Upper lobe of left lung (tissue), 6 donors: ENCODE measurements around the gene TMEM132C. TPM values are rescaled to one million over a fixed set of nuclear protein-coding genes. Genes with fewer than 3 reads are reported as not detected.

ENCODE experiments used
- ATAC-seq, 2 donors: fragments of 200-7000 bp; cut with Tn5 transposase; one replicate each; pipeline ENCODE4 v1.9.1; 2022; ENCODE audit warnings: mild to moderate bottlenecking in 2 of 2, moderate library complexity in 2 of 2; ENCODE audit not compliant: low FRiP score in 2 of 2
- DNase-seq, 2 donors: peaks; one replicate each; pipeline ENCODE4 v3.0.0-alpha.2; 2019 to 2020
- H3K27ac ChIP-seq, 4 donors: fragments of 200-600 bp; sonication (generic); one replicate each; pipeline ENCODE4 v1.5.1; 2016 to 2019
- H3K27me3 ChIP-seq, 4 donors: fragments of 200-600 bp; sonication (generic); one replicate each; pipeline ENCODE4 v1.5.1; 2017 to 2019
- H3K36me3 ChIP-seq, 4 donors: fragments of 200-600 bp; sonication (generic); one replicate each; pipeline ENCODE4 v1.5.1; 2016 to 2019
- H3K4me1 ChIP-seq, 4 donors: fragments of 200-600 bp; sonication (generic); one replicate each; pipeline ENCODE4 v1.5.1; 2018 to 2019
- H3K4me3 ChIP-seq, 4 donors: fragments of 200-600 bp; sonication (generic); one replicate each; pipeline ENCODE4 v1.5.1; 2017 to 2019; ENCODE audit warnings: mild to moderate bottlenecking in 2 of 4, moderate library complexity in 1 of 4
- H3K9me3 ChIP-seq, 4 donors: fragments of 200-600 bp; sonication (generic); one replicate each; pipeline ENCODE4 v1.5.1; 2018 to 2019
- EP300 ChIP-seq, 4 donors: sonication (generic); formaldehyde crosslinking; IDR thresholded peaks; one replicate each; pipeline ENCODE4 v1.5.1; 2017; ENCODE audit warnings: antibody characterized with exemption in 4 of 4, control low read depth in 2 of 4
- POLR2A ChIP-seq, 4 donors: fragments of 450-650 bp; IDR thresholded peaks; one replicate each; pipeline ENCODE4 v1.5.1; 2016 to 2017; ENCODE audit warnings: antibody characterized with exemption in 4 of 4, mild to moderate bottlenecking in 2 of 4
- POLR2AphosphoS5 ChIP-seq, 2 donors: sonication (generic); formaldehyde crosslinking; IDR thresholded peaks; one replicate each; pipeline ENCODE4 v1.5.1; 2017; ENCODE audit warnings: antibody characterized with exemption in 2 of 2
- WGBS, 2 donors: methylation state at CpG; one replicate each; pipeline ENCODE4 v1.1.5; 2017 to 2018; 5-methylcytosine and 5-hydroxymethylcytosine counted together
- total RNA-seq, 6 donors: library from RNA; depleted of rRNA in 4 of 6; stranded (reverse); fragments of >200 nt in 4 of 6; gene quantifications; one replicate each; pipeline versions ENCODE4 v1.1.0 to v1.2.1, GENCODE V29; 2016 to 2021
- TF ChIP-seq, protein P1 (sequence below), 6 experiments: fragments of 450-650 bp in 4 of 6; fragments of 200-600 bp in 2 of 6; sonication (generic) in 2 of 6; IDR thresholded peaks; one replicate each; pipeline ENCODE4 v1.5.1; 2016 to 2019; ENCODE audit warnings: antibody characterized with exemption in 6 of 6
- donor health status: DM: no; HTN: no; CAD: no; lungs with moderate emphysema.
- donor health status: DM: no; HTN: yes; CAD: no; lungs with severe emphysema.

The TMEM132C gene
- total RNA-seq, 6 donors from 2014 or later, result under 0.01 to 2.2 (median 1.1) TPM

DNA sequence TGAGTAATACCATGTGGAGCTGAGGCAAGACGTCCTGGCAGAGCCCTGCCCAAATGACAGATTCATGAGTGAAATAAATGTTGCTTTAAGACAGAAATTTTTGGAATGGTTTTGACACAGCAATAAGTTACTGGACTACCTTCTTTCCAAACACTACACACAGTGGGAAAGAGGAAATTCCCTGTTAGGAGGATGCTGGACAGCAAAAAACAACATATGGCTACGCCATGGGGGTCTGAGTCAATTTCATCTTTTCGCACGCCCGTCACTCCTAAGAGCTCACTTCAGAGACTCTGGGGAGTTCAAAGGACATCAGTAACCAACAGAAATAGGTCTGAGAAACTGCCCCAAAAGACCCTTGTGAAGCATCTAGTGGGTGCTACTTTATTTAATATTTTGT lies 55.4 kb downstream of the TMEM132C start:
- peaks cover 0 to 6% (median 0%) of the 10 kb centered on the region in 4 donors for H3K9me3 ChIP-seq
- no peaks in the 10 kb centered on the region for H3K4me1 ChIP-seq
- no peaks in the 10 kb centered on the region for H3K36me3 ChIP-seq
- TF ChIP-seq POLR2A (IDR thresholded peaks at IDR 0.05) (no peak), POLR2AphosphoS5 (IDR thresholded peaks at IDR 0.05) (no peak), EP300 (IDR thresholded peaks at IDR 0.05) (no peak)
- TF ChIP-seq, protein P1, sequence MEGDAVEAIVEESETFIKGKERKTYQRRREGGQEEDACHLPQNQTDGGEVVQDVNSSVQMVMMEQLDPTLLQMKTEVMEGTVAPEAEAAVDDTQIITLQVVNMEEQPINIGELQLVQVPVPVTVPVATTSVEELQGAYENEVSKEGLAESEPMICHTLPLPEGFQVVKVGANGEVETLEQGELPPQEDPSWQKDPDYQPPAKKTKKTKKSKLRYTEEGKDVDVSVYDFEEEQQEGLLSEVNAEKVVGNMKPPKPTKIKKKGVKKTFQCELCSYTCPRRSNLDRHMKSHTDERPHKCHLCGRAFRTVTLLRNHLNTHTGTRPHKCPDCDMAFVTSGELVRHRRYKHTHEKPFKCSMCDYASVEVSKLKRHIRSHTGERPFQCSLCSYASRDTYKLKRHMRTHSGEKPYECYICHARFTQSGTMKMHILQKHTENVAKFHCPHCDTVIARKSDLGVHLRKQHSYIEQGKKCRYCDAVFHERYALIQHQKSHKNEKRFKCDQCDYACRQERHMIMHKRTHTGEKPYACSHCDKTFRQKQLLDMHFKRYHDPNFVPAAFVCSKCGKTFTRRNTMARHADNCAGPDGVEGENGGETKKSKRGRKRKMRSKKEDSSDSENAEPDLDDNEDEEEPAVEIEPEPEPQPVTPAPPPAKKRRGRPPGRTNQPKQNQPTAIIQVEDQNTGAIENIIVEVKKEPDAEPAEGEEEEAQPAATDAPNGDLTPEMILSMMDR (IDR thresholded peaks at IDR 0.05), result no peak
- ATAC-seq (no peak), DNase-seq (no peak)
- H3K27me3 ChIP-seq, result no peaks in the 10 kb centered on the region
- no peak overlapping the region for H3K4me3 ChIP-seq
- no peak overlapping the region for H3K27ac ChIP-seq
- 93% methylated on average over 5 of the region's 5 CpGs for WGBS, 2 donors

DNA sequence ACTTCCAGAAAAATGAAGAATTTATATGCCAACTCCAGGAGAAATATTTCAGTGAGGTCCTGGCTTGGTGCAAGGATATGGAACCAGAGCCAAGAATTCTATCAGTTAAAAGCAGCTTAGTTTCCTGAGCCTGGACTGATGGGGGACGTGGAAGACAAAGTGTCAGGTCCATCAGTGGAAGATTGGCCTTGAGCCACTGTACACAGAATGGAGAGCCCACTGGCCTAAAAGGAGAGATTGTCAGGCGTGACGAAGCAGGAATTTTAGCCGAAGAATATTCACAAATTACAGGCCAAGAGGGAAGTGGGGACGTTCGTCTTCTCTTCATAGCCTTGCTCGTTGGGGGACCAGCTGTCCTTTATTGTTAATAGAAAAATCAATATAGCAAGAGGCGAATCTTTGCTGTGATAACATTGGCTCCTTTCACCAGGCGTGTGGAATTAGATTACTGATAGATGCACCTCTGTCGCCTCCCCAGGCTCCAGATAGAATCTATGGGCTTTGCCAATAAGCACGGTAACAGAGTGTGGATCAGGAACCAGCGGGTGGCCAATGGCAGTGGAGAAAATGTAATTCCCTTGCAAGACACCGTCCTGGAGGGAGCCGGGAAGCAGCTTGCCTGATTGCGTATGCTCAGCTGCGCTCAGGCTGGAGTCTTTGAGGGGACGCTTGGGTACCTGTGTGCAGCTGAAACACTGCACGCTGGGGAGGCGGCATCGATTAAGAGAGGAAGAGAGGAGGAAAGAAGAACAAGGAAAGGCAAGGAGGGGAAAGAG lies 56.4 kb downstream of the TMEM132C start:
- no peak for ATAC-seq
- H3K27ac ChIP-seq, result no peak overlapping the region
- H3K4me3 ChIP-seq, result no peak overlapping the region
- 48 to 49% methylated on average over 20 of the region's 20 CpGs for WGBS, 2 donors
- TF ChIP-seq POLR2A (IDR thresholded peaks at IDR 0.05) (no peak), POLR2AphosphoS5 (IDR thresholded peaks at IDR 0.05) (no peak), EP300 (IDR thresholded peaks at IDR 0.05) (no peak)
- TF ChIP-seq, protein P1 (IDR thresholded peaks at IDR 0.05), result no peak
- H3K9me3 ChIP-seq, result peaks cover 0 to 6% (median 0%) of the 10 kb centered on the region in 4 donors
- H3K36me3 ChIP-seq, result no peaks in the 10 kb centered on the region
- DNase-seq, result no peak
- H3K4me1 ChIP-seq, result no peaks in the 10 kb centered on the region
- no peaks in the 10 kb centered on the region for H3K27me3 ChIP-seq

DNA sequence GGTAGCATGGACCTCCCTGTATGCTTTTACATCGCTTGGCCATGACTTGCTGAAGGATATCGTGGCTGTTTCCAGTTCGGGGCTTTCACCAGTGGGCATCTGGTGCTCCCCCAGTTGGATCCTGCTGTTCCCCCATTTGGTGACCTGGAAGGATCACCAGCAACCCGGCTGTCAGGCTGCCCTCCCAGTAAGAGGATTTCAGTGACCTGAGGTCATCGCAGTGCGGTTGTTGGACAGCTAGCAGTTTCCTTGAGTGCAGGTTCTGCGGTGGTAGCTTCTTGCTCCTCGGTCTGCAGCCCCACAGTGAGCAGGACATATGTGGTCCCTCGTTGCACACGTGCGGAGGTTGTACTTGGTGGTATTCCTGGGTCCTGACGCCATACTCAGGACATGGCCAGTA lies 58.7 kb downstream of the TMEM132C start:
- H3K27me3 ChIP-seq, result no peaks in the 10 kb centered on the region
- 75 to 81% methylated on average over 9 to 12 of the region's 12 CpGs for WGBS, 2 donors
- H3K9me3 ChIP-seq, result peaks cover 0 to 6% (median 0%) of the 10 kb centered on the region in 4 donors
- H3K27ac ChIP-seq, result no peak overlapping the region
- DNase-seq (no peak), ATAC-seq (no peak)
- TF ChIP-seq EP300 (IDR thresholded peaks at IDR 0.05), result no peak
- TF ChIP-seq POLR2AphosphoS5 (IDR thresholded peaks at IDR 0.05), result no peak
- no peak for TF ChIP-seq POLR2A (IDR thresholded peaks at IDR 0.05)
- TF ChIP-seq, protein P1 (IDR thresholded peaks at IDR 0.05), result no peak
- no peaks in the 10 kb centered on the region for H3K36me3 ChIP-seq
- no peak overlapping the region for H3K4me3 ChIP-seq
- H3K4me1 ChIP-seq, result no peaks in the 10 kb centered on the region

DNA sequence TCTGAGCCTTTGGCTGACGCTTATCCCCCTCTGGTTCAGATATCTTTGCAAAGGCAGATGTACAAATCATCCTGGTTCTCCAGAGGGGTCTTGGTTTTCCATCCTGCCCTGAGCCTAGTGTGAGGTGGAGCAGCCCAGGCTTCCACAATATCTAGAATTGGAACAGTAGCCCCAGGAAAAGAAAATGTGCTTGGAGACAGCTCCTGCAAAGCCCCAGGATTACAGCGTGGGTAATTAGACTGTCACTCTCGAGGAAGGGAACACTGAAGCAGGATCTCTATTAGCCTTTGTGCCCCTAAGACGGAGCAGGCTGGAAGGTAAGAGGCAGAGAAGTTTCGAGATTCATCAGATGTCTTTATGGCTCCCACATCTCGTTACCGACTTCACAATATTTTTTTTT lies 59.4 kb downstream of the TMEM132C start:
- Histone ChIP-seq H3K27ac (no peak overlapping the region), H3K9me3 (peaks cover 0 to 6% (median 0%) of the 10 kb centered on the region in 4 donors), H3K4me1 (no peaks in the 10 kb centered on the region), H3K4me3 (no peak overlapping the region), H3K27me3 (no peaks in the 10 kb centered on the region), H3K36me3 (no peaks in the 10 kb centered on the region)
- ATAC-seq (no peak), DNase-seq (no peak)
- WGBS, 2 donors, result 57 to 71% methylated on average over 7 of the region's 7 CpGs
- TF ChIP-seq POLR2AphosphoS5 (IDR thresholded peaks at IDR 0.05) (no peak), EP300 (IDR thresholded peaks at IDR 0.05) (no peak), POLR2A (IDR thresholded peaks at IDR 0.05) (no peak)
- TF ChIP-seq, protein P1 (IDR thresholded peaks at IDR 0.05), result no peak

DNA sequence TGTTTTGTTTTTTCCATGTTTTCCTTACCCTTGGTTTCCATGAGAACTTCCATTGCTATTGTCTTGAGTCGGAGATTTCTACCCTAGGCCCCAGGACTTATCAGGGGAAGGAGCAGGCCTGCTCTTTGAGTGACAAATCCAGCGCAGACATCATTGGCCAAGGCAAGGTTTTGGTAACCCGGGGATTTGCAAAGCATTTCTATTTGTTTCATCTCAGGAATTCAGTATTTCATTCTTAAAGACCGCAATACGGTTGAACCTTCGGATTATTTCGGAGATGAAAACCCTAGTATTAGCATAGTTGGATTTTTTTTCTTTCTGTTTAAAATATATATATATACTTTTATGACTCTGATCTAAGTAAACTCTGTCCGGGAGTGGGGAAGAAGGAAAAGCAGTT lies 62.0 kb downstream of the TMEM132C start:
- ATAC-seq (no peak), DNase-seq (no peak)
- Histone ChIP-seq H3K27ac (no peak overlapping the region), H3K36me3 (no peaks in the 10 kb centered on the region), H3K27me3 (no peaks in the 10 kb centered on the region), H3K4me1 (no peaks in the 10 kb centered on the region), H3K4me3 (no peak overlapping the region), H3K9me3 (no peaks in the 10 kb centered on the region)
- WGBS, 2 donors, result 89 to 91% methylated on average over 8 of the region's 8 CpGs
- TF ChIP-seq EP300 (IDR thresholded peaks at IDR 0.05), result no peak
- no peak for TF ChIP-seq POLR2AphosphoS5 (IDR thresholded peaks at IDR 0.05)
- TF ChIP-seq, protein P1 (IDR thresholded peaks at IDR 0.05), result no peak
- no peak for TF ChIP-seq POLR2A (IDR thresholded peaks at IDR 0.05)
